ENCODE data around the gene USP21.

The USP21 gene

DNA sequence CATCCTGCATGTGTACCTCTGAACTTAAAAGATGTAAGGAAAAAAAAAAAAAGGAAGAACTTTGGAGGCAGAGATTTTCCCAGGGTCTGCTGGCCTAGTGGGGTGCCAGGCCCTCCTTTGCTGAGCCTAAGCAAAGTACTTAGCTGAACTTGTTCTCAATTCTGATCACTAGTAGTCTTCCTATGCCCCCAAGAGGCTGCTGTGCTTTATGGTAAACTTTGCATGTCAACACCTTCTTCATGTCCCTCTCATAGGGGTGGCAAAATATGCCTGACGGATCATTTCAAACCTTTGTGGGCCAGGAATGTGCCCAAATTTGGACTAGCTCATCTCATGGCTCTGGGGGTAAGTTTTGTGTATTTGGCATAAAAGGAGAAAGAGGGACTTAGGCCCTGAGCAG lies 1.4 kb upstream of the USP21 start:
- no peak overlapping the region for H3K4me3 ChIP-seq (ENCODE audit: low read length)
- DNase-seq (ENCODE audit: low read depth), result no peak
- TF ChIP-seq CTCF (conservative IDR thresholded peaks at IDR 0.05; ENCODE audit: low read length), result no peak

GRCh38 chr1:161158316-161159010 lies 837 bp upstream of the USP21 start:
- no peak for TF ChIP-seq CTCF (conservative IDR thresholded peaks at IDR 0.05; ENCODE audit: low read length)
- H3K4me3 ChIP-seq (ENCODE audit: low read length), result peak overlapping the region; percentile 93
- DNase-seq (ENCODE audit: low read depth), result no peak

- no peak for TF ChIP-seq CTCF (conservative IDR thresholded peaks at IDR 0.05; ENCODE audit: low read length)
- peak overlapping the region; percentile 93 for H3K4me3 ChIP-seq (ENCODE audit: low read length)
- DNase-seq (ENCODE audit: low read depth), result no peak
Measured at GRCh38 chr1:161159913-161160243, 578 bp downstream of the USP21 start.

- no peak overlapping the region for H3K4me3 ChIP-seq (ENCODE audit: low read length)
- TF ChIP-seq CTCF (conservative IDR thresholded peaks at IDR 0.05; ENCODE audit: low read length), result no peak
- DNase-seq (ENCODE audit: low read depth), result no peak
Measured at GRCh38 chr1:161160671-161161145, 1.4 kb downstream of the USP21 start.

- DNase-seq (ENCODE audit: low read depth), result no peak
- H3K4me3 ChIP-seq (ENCODE audit: low read length), result no peak overlapping the region
- no peak for TF ChIP-seq CTCF (conservative IDR thresholded peaks at IDR 0.05; ENCODE audit: low read length)
Measured at GRCh38 chr1:161161652-161162051, 2.4 kb downstream of the USP21 start.

GRCh38 chr1:161162052-161162451 lies 2.8 kb downstream of the USP21 start:
- TF ChIP-seq CTCF (conservative IDR thresholded peaks at IDR 0.05; ENCODE audit: low read length), result no peak
- no peak for DNase-seq (ENCODE audit: low read depth)

DNA sequence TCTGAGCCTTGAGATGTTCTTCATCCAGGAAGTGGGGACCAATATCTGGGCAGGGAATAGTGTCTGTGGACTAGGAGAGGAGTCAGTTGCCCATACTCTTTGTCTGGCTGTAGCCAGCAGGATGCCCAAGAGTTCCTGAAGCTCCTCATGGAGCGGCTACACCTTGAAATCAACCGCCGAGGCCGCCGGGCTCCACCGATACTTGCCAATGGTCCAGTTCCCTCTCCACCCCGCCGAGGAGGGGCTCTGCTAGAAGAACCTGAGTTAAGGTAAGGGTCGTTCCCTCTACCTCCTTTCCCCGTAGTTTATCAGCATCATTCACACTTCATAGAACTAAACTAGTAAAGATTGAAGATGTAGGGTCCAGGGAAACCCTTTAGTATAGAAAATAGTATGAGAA lies 3.5 kb downstream of the USP21 start:
- no peak for TF ChIP-seq CTCF (conservative IDR thresholded peaks at IDR 0.05; ENCODE audit: low read length)
- no peak overlapping the region for H3K4me3 ChIP-seq (ENCODE audit: low read length)
- DNase-seq (ENCODE audit: low read depth), result no peak

More at GRCh38 chr1:161162052-161162451, 2.8 kb downstream of the USP21 start:
- no peak overlapping the region for H3K4me3 ChIP-seq (ENCODE audit: low read length)

All from AG10803 (cell line).